Measurements from ENCODE around the gene VSIG10L2. TPM values are rescaled to one million over a fixed set of nuclear protein-coding genes. Genes with fewer than 3 reads are reported as not detected.

VSIG10L2 gene
- total and polyA plus RNA-seq, 7 donors, result 0.68 TPM; not detected in 6

- intact Hi-C loops (cut with DNase I), result loop anchor here (5.0 kb wide), 1 partner anchor 71 kb away; no protein-coding TSS in a partner anchor
- TF ChIP-seq EP300 (IDR thresholded peaks at IDR 0.05) (peak in 3 of 4 donors; percentile 68 to 84 (median 77)), POLR2A (IDR thresholded peaks at IDR 0.05) (no peak), CTCF (IDR thresholded peaks at IDR 0.05) (no peak), POLR2AphosphoS5 (IDR thresholded peaks at IDR 0.05) (peak; percentile 87 to 94 (median 94))
- Histone ChIP-seq H3K4me1 (peaks cover 2 to 36% (median 32%) of the 10 kb centered on the region in 4 donors), H3K36me3 (peaks cover 0 to 3% (median 0%) of the 10 kb centered on the region in 4 donors), H3K27me3 (no peaks in the 10 kb centered on the region), H3K9me3 (no peaks in the 10 kb centered on the region), H3K4me3 (no peak overlapping the region), H3K27ac (peak overlapping the region; percentile 32 to 78 (median 74))
- DNase-seq, result peak; percentile 96
- 80 to 90% methylated on average over 15 of the region's 15 CpGs for WGBS, 2 donors
Observed at GRCh38 chr11:125950696-125951651, 5.1 kb downstream of the VSIG10L2 start.

GRCh38 chr11:125951731-125952130, 5.9 kb downstream of the VSIG10L2 start:
- Histone ChIP-seq H3K36me3 (peaks cover 0 to 11% (median 0%) of the 10 kb centered on the region in 4 donors), H3K27me3 (no peaks in the 10 kb centered on the region), H3K4me1 (peaks cover 2 to 36% (median 32%) of the 10 kb centered on the region in 4 donors), H3K4me3 (no peak overlapping the region), H3K9me3 (no peaks in the 10 kb centered on the region), H3K27ac (peak overlapping the region; percentile 32 to 78 (median 62))
- TF ChIP-seq CTCF (IDR thresholded peaks at IDR 0.05) (no peak), POLR2A (IDR thresholded peaks at IDR 0.05) (no peak), EP300 (IDR thresholded peaks at IDR 0.05) (no peak), POLR2AphosphoS5 (IDR thresholded peaks at IDR 0.05) (no peak)
- 74 to 90% methylated on average over 11 of the region's 11 CpGs for WGBS, 2 donors
- intact Hi-C loops (cut with DNase I), result loop anchor here (2.0 to 5.0 kb wide), 2 partner anchors 71 to 111 kb away; partner anchors contain the start of gene CDON
- no peak for DNase-seq

GRCh38 chr11:125952559-125952958, 6.7 kb downstream of the VSIG10L2 start:
- TF ChIP-seq CTCF (IDR thresholded peaks at IDR 0.05), result no peak
- no peak for TF ChIP-seq POLR2A (IDR thresholded peaks at IDR 0.05)
- TF ChIP-seq POLR2AphosphoS5 (IDR thresholded peaks at IDR 0.05), result no peak
- no peak for TF ChIP-seq EP300 (IDR thresholded peaks at IDR 0.05)
- H3K4me3 ChIP-seq, result no peak overlapping the region
- intact Hi-C loops (cut with DNase I), result loop anchor here (2.0 to 5.0 kb wide), 2 partner anchors 70 to 110 kb away; partner anchors contain the start of gene CDON
- peaks cover 2 to 36% (median 32%) of the 10 kb centered on the region in 4 donors for H3K4me1 ChIP-seq
- peak overlapping the region in 2 of 4 donors; percentile 75 to 78 for H3K27ac ChIP-seq
- no peak for DNase-seq
- no peaks in the 10 kb centered on the region for H3K9me3 ChIP-seq
- no peaks in the 10 kb centered on the region for H3K27me3 ChIP-seq
- WGBS, 2 donors, result 23 to 46% methylated on average over 2 of the region's 2 CpGs
- peaks cover 0 to 19% (median 0%) of the 10 kb centered on the region in 4 donors for H3K36me3 ChIP-seq

- H3K27ac ChIP-seq, result peak overlapping the region in 3 of 4 donors; percentile 10 to 78 (median 75)
- WGBS, 2 donors, result 23 to 51% methylated on average over 7 of the region's 7 CpGs
- peaks cover 2 to 36% (median 32%) of the 10 kb centered on the region in 4 donors for H3K4me1 ChIP-seq
- H3K36me3 ChIP-seq, result peaks cover 0 to 23% (median 2%) of the 10 kb centered on the region in 4 donors
- no peak overlapping the region for H3K4me3 ChIP-seq
- H3K9me3 ChIP-seq, result no peaks in the 10 kb centered on the region
- DNase-seq, result peak; percentile 92
- no peaks in the 10 kb centered on the region for H3K27me3 ChIP-seq
- intact Hi-C loops (cut with DNase I), result loop anchor here (2.0 to 5.0 kb wide), 2 partner anchors 69 to 110 kb away; partner anchors contain the start of gene CDON
- TF ChIP-seq EP300 (IDR thresholded peaks at IDR 0.05) (peak in 1 of 4 donors; percentile 20), POLR2AphosphoS5 (IDR thresholded peaks at IDR 0.05) (peak; percentile 60 to 83 (median 74)), CTCF (IDR thresholded peaks at IDR 0.05) (no peak)
Observed at GRCh38 chr11:125952973-125953372, 7.1 kb downstream of the VSIG10L2 start.
